ENCODE results near the gene PARD3. TPM values are rescaled to one million over a fixed set of nuclear protein-coding genes. Genes with fewer than 3 reads are reported as not detected.
"Not testable (repeated sequence)": the region's sequence is repeated elsewhere in the genome, so short reads cannot be mapped to it uniquely, and the experiment has no call there.

The PARD3 gene
- total RNA-seq, 2 donors from 2014 or later, result 41.7 to 48.8 TPM

GRCh38 chr10:34845070-34845469 is 30.0 kb upstream of the PARD3 start:
- Histone ChIP-seq H3K36me3 (no peaks in the 10 kb centered on the region), H3K27ac (no peak overlapping the region), H3K9me3 (no peaks in the 10 kb centered on the region), H3K4me1 (no peaks in the 10 kb centered on the region), H3K27me3 (no peaks in the 10 kb centered on the region), H3K4me3 (no peak overlapping the region), H3K9ac (ENCODE audit: low read depth in 2 of 2, low read length in 2 of 2) (no peak overlapping the region)
- intact Hi-C loops (cut with DNase I), result no loop called here
- TF ChIP-seq, protein P1, sequence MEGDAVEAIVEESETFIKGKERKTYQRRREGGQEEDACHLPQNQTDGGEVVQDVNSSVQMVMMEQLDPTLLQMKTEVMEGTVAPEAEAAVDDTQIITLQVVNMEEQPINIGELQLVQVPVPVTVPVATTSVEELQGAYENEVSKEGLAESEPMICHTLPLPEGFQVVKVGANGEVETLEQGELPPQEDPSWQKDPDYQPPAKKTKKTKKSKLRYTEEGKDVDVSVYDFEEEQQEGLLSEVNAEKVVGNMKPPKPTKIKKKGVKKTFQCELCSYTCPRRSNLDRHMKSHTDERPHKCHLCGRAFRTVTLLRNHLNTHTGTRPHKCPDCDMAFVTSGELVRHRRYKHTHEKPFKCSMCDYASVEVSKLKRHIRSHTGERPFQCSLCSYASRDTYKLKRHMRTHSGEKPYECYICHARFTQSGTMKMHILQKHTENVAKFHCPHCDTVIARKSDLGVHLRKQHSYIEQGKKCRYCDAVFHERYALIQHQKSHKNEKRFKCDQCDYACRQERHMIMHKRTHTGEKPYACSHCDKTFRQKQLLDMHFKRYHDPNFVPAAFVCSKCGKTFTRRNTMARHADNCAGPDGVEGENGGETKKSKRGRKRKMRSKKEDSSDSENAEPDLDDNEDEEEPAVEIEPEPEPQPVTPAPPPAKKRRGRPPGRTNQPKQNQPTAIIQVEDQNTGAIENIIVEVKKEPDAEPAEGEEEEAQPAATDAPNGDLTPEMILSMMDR (IDR thresholded peaks at IDR 0.05), result no peak
- DNase-seq, result no peak

DNA sequence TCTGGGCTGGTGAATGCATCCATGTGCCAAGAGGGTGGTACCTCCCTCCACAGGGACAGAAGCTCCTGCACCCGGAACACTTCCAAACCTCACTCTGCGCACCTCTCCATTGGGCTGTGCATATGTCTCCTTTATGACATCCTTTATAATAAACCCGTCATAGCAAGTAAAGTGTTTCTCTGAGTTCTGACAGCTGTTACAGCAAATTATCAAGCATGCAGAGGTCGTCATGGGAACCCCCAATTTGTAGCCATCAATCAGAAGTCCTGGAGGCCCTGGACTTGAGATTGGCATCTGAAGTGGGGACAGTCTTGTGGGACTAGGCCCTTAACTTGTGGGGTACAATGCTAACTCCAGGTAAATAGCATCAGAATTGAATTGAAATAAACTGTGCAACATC is 29.4 kb upstream of the PARD3 start:
- no peaks in the 10 kb centered on the region for H3K4me1 ChIP-seq
- no peak for DNase-seq
- H3K27me3 ChIP-seq, result no peaks in the 10 kb centered on the region
- H3K36me3 ChIP-seq, result no peaks in the 10 kb centered on the region
- H3K4me3 ChIP-seq, result no peak overlapping the region
- no peaks in the 10 kb centered on the region for H3K9me3 ChIP-seq
- no peak overlapping the region for H3K27ac ChIP-seq
- intact Hi-C loops (cut with DNase I), result no loop called here
- TF ChIP-seq, protein P1 (IDR thresholded peaks at IDR 0.05), result no peak
- no peak overlapping the region for H3K9ac ChIP-seq (ENCODE audit: low read depth in 2 of 2, low read length in 2 of 2)

- H3K4me1 ChIP-seq; H3K9me3 ChIP-seq; H3K4me3 ChIP-seq; H3K27me3 ChIP-seq; intact Hi-C loops (cut with DNase I); DNase-seq; H3K9ac ChIP-seq (ENCODE audit: low read depth in 2 of 2, low read length in 2 of 2); H3K27ac ChIP-seq; H3K36me3 ChIP-seq: not testable (repeated sequence)
Measured at GRCh38 chr10:34843470-34843869, 28.4 kb upstream of the PARD3 start.

- DNase-seq, result no peak
- no peaks in the 10 kb centered on the region for H3K9me3 ChIP-seq
- H3K4me3 ChIP-seq, result no peak overlapping the region
- H3K36me3 ChIP-seq, result no peaks in the 10 kb centered on the region
- no peaks in the 10 kb centered on the region for H3K4me1 ChIP-seq
- H3K9ac ChIP-seq (ENCODE audit: low read depth in 2 of 2, low read length in 2 of 2), result no peak overlapping the region
- no peak overlapping the region for H3K27ac ChIP-seq
- TF ChIP-seq, protein P1 (IDR thresholded peaks at IDR 0.05), result no peak
- H3K27me3 ChIP-seq, result no peaks in the 10 kb centered on the region
- intact Hi-C loops (cut with DNase I), result no loop called here
Measured at GRCh38 chr10:34838366-34838900, 23.3 kb upstream of the PARD3 start.

DNA sequence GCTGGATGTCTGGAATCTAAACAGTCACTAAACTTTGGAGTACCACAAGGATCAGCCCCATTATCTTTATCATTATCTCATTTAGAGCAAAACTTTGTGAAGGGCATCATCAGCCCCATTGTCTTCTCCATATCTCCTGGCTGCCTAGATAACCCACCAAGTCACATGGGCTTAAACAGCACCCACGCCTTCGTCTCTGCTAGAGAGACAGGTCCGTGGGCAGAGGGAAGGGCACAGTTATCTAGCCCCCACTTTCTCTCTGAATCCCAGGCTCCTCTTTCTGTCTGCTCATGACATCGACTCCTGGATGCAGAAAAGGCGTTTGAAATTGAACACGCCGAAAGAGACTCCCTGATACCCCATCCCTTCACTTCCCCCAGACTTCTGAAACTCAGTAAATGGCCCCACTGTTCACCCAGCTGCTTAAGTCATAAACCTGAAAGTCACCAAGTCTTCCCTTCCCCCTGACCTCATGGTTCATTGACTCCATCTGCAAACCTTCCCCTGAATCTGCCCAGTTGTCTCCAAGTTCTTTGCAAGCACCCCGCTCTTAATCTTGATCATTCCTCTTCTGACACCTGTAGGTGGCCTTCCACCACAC is 20.9 kb upstream of the PARD3 start:
- H3K27me3 ChIP-seq, result no peaks in the 10 kb centered on the region
- H3K4me3 ChIP-seq, result no peak overlapping the region
- no peak overlapping the region for H3K27ac ChIP-seq
- H3K9me3 ChIP-seq, result no peaks in the 10 kb centered on the region
- H3K4me1 ChIP-seq, result no peaks in the 10 kb centered on the region
- H3K36me3 ChIP-seq, result no peaks in the 10 kb centered on the region
- intact Hi-C loops (cut with DNase I), result no loop called here
- H3K9ac ChIP-seq (ENCODE audit: low read depth in 2 of 2, low read length in 2 of 2), result no peak overlapping the region
- DNase-seq, result no peak
- TF ChIP-seq, protein P1 (IDR thresholded peaks at IDR 0.05), result no peak

DNA sequence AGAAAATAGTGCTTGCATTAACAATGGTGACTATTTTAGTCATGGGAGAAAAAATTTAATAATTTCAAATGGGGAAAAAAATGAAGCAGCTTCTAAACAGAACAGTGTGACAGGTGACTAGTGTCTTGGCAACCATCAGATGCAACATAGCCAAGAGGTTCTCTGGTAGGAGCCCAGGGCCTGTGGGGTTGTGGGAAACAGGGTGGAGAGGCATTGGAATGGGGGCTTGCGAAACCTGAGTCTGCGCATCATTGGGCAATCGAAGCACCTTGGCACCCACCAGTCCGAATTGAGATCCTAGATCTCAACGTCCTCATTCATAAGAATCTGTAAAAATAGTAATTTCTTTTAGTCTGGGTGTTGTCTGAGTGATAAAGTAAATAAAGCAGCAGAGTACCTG is 19.2 kb upstream of the PARD3 start:
- intact Hi-C loops (cut with DNase I), result no loop called here

More for the DNA sequence above, 19.2 kb upstream of the PARD3 start:
- Histone ChIP-seq H3K36me3 (no peaks in the 10 kb centered on the region), H3K4me1 (no peaks in the 10 kb centered on the region), H3K27ac (no peak overlapping the region), H3K27me3 (no peaks in the 10 kb centered on the region), H3K9me3 (no peaks in the 10 kb centered on the region), H3K4me3 (no peak overlapping the region), H3K9ac (ENCODE audit: low read depth in 2 of 2, low read length in 2 of 2) (no peak overlapping the region)
- TF ChIP-seq, protein P1 (IDR thresholded peaks at IDR 0.05), result no peak
- DNase-seq, result no peak

Data from colonic mucosa (tissue), 4 donors.